B cell (primary cell): ENCODE measurements around the gene DSN1. TPM values are rescaled to one million over a fixed set of nuclear protein-coding genes. Genes with fewer than 3 reads are reported as not detected.

Experiments
- ATAC-seq: fragments of 200-7000 bp; cut with Tn5 transposase; one replicate; pipeline ENCODE4 v1.10.0; 2021; ENCODE audit warnings: low read depth, mild to moderate bottlenecking, moderate number of reproducible peaks, moderate library complexity
- CTCF ChIA-PET: fragments of 350-600 bp; sonication (Branson Sonifier 250); formaldehyde crosslinking; loops from one replicate; lab custom pipeline; 2021; ENCODE audit warnings: antibody characterized with exemption, inconsistent platforms; lab: Charles Lee
- POLR2A ChIA-PET: fragments of 350-600 bp; sonication (Branson Sonifier 250); formaldehyde crosslinking; loops from one replicate; lab custom pipeline; 2021; ENCODE audit warnings: antibody characterized with exemption; lab: Charles Lee
- DNase-seq: peaks from one replicate; pipeline ENCODE4 v3.0.0; 2013
- H2AFZ ChIP-seq: 2 replicates; pipeline ENCODE4 v1.6.1; 2012; ENCODE audit warnings: mild to moderate bottlenecking, low read depth, low read length; ENCODE audit not compliant: insufficient read depth, poor library complexity, severe bottlenecking
- H3K27ac ChIP-seq, 2 donors: 1 replicate in 1 of 2; 2 replicates in 1 of 2; pipeline ENCODE4 v1.5.1; 2012 to 2013; ENCODE audit warnings: low read length in 2 of 2, mild to moderate bottlenecking in 2 of 2, moderate library complexity in 1 of 2
- H3K27me3 ChIP-seq, 4 experiments: fragments of 200-600 bp in 1 of 4; sonication (generic) in 1 of 4; replicated peaks in 1 of 4; 1 replicate in 2 of 4; 2 replicates in 2 of 4; pipeline versions ENCODE4 v1.6.1 to v1.7.0; 2013 to 2016; ENCODE audit warnings: low read length in 3 of 4, mild to moderate bottlenecking in 2 of 4, mixed read lengths in 1 of 4, moderate library complexity in 1 of 4; ENCODE audit not compliant: insufficient read depth in 4 of 4, control insufficient read depth in 3 of 4; ENCODE audit errors: control extremely low read depth in 1 of 4
- H3K36me3 ChIP-seq, 2 experiments: replicated peaks in 1 of 2; 1 replicate in 1 of 2; 2 replicates in 1 of 2; pipeline versions ENCODE4 v1.6.1 to v1.7.1; 2013; ENCODE audit warnings: low read length in 1 of 2; ENCODE audit not compliant: insufficient read depth in 2 of 2, control insufficient read depth in 1 of 2; ENCODE audit errors: control extremely low read depth in 1 of 2, extremely low read depth in 1 of 2
- H3K4me1 ChIP-seq, 2 donors: fragments of 200-600 bp in 1 of 2; sonication (generic) in 1 of 2; 1 replicate in 1 of 2; 2 replicates in 1 of 2; pipeline versions ENCODE4 v1.5.1 to v1.6.1; 2013 to 2017; ENCODE audit warnings: low read length in 2 of 2; ENCODE audit not compliant: control insufficient read depth in 2 of 2, insufficient read depth in 2 of 2
- H3K4me2 ChIP-seq: replicated peaks from 2 replicates; pipeline ENCODE3; 2012; ENCODE audit warnings: mild to moderate bottlenecking, low read depth, low read length; ENCODE audit not compliant: poor library complexity, severe bottlenecking
- H3K4me3 ChIP-seq, 5 experiments: fragments of 200-600 bp in 1 of 5; sonication (generic) in 1 of 5; 1 replicate in 3 of 5; 2 replicates in 2 of 5; pipeline versions ENCODE4 v1.5.1 to v1.7.0; 2011 to 2016; ENCODE audit warnings: low read length in 4 of 5, mild to moderate bottlenecking in 4 of 5, low read depth in 2 of 5, control low read depth in 1 of 5, moderate library complexity in 1 of 5; ENCODE audit not compliant: insufficient read depth in 1 of 5; ENCODE audit errors: control extremely low read depth in 1 of 5, extremely low read depth in 1 of 5
- H3K79me2 ChIP-seq: fragments of 200-600 bp; sonication (generic); one replicate; pipeline ENCODE4 v1.6.0; 2016; ENCODE audit warnings: low read length; ENCODE audit not compliant: control insufficient read depth, insufficient read depth
- H3K9ac ChIP-seq: fragments of 200-600 bp; sonication (generic); 2 replicates; pipeline ENCODE4 v1.6.1; 2017; ENCODE audit warnings: mild to moderate bottlenecking, low read length, moderate library complexity
- H3K9me3 ChIP-seq, 3 donors: one replicate each; pipeline versions ENCODE4 v1.6.1 to v1.7.1; 2013; ENCODE audit warnings: low read length in 2 of 3; ENCODE audit not compliant: control insufficient read depth in 2 of 3, insufficient read depth in 1 of 3; ENCODE audit errors: control extremely low read depth in 1 of 3
- H4K20me1 ChIP-seq: 2 replicates; pipeline ENCODE4 v1.6.0; 2012; ENCODE audit warnings: mild to moderate bottlenecking, low read length; ENCODE audit not compliant: insufficient read depth, control insufficient read depth, poor library complexity, severe bottlenecking
- H3K27ac Mint-ChIP-seq: one replicate; pipeline ENCODE4 v1.8.0; 2021; ENCODE audit warnings: mixed read lengths
- H3K27me3 Mint-ChIP-seq: one replicate; pipeline ENCODE4 v1.8.0; 2021; ENCODE audit warnings: mixed read lengths
- H3K4me1 Mint-ChIP-seq: one replicate; pipeline ENCODE4 v1.8.0; 2021; ENCODE audit warnings: mixed read lengths
- H3K4me3 Mint-ChIP-seq: one replicate; pipeline ENCODE4 v1.8.0; 2021; ENCODE audit warnings: mixed read lengths
- H3K9me3 Mint-ChIP-seq: one replicate; pipeline ENCODE4 v1.8.0; 2022; ENCODE audit warnings: mixed read lengths; ENCODE audit not compliant: insufficient read depth
- CTCF ChIP-seq: fragments of 200-600 bp; IDR thresholded peaks from one replicate; pipeline ENCODE4 v1.8.0; 2022; ENCODE audit warnings: antibody characterized with exemption, mild to moderate bottlenecking
- EZH2 ChIP-seq: IDR thresholded peaks from 2 replicates; pipeline ENCODE4 v1.6.1; 2012; ENCODE audit warnings: borderline replicate concordance, low read depth, mild to moderate bottlenecking, moderate library complexity, low read length; ENCODE audit not compliant: insufficient read depth, poor library complexity, severe bottlenecking
- WGBS: methylation state at CpG from one replicate; pipeline ENCODE4 v1.1.5; 2013; ENCODE audit warnings: missing lambda C conversion rate; ENCODE audit not compliant: insufficient coverage; 5-methylcytosine and 5-hydroxymethylcytosine counted together
- intact Hi-C: fragments of 100-400 bp; cut with micrococcal nuclease; formaldehyde crosslinking; loops from one replicate; pipeline ENCODE4 v1.10.0; 2022
- polyA plus RNA-seq: library from polyadenylated mRNA; depleted of rRNA; stranded (reverse); fragments of >200 nt; gene quantifications from 2 replicates; pipeline ENCODE4 v1.2.3, GENCODE V29; 2012
- total RNA-seq, 2 donors: library from RNA; stranded (reverse); fragments of 120-200 nt in 1 of 2; gene quantifications; 1 replicate in 1 of 2; 2 replicates in 1 of 2; pipeline versions ENCODE4 v1.2.3 to v1.2.4, GENCODE V29; 2013 to 2022

The DSN1 gene
- total and polyA plus RNA-seq, 2 donors (not counting 1 experiment from before 2014, with no cell fraction given) = 13.2 to 17.1 TPM

- ChIA-PET CTCF (no interaction called here), POLR2A (interaction anchor here (0.6 kb wide), 1 partner anchor 10 kb away, joined by 5 read pairs; no protein-coding TSS in a partner anchor)
- Histone ChIP-seq H3K9ac (no peak overlapping the region), H4K20me1 (peaks cover 5% of the 10 kb centered on the region), H3K9me3 (peaks cover 0 to 5% (median 0%) of the 10 kb centered on the region in 3 donors), H3K4me1 (peaks cover 0 to 9% of the 10 kb centered on the region in 2 donors), H3K4me3 (no peak overlapping the region), H3K27ac (no peak overlapping the region), H3K79me2 (peaks cover 5% of the 10 kb centered on the region), H3K36me3 (peaks cover 2 to 68% of the 10 kb centered on the region in 2 experiments), H3K27me3 (no peaks in the 10 kb centered on the region), H2AFZ (no peak overlapping the region), H3K4me2 (no peak overlapping the region)
- H3K27me3 Mint-ChIP-seq = no peaks in the 10 kb centered on the region
- no peak overlapping the region for H3K27ac Mint-ChIP-seq
- no peak overlapping the region for H3K4me3 Mint-ChIP-seq
- H3K9me3 Mint-ChIP-seq = no peaks in the 10 kb centered on the region
- TF ChIP-seq EZH2 (no peak), CTCF (no peak)
- intact Hi-C loops = no loop called here
- H3K4me1 Mint-ChIP-seq = peaks cover 3% of the 10 kb centered on the region
- ATAC-seq = no peak
- no peak for DNase-seq
- WGBS = 100% methylated on average over 7 of the region's 7 CpGs
Observed at GRCh38 chr20:36804425-36804824, 30.9 kb upstream of the DSN1 start.

DNA sequence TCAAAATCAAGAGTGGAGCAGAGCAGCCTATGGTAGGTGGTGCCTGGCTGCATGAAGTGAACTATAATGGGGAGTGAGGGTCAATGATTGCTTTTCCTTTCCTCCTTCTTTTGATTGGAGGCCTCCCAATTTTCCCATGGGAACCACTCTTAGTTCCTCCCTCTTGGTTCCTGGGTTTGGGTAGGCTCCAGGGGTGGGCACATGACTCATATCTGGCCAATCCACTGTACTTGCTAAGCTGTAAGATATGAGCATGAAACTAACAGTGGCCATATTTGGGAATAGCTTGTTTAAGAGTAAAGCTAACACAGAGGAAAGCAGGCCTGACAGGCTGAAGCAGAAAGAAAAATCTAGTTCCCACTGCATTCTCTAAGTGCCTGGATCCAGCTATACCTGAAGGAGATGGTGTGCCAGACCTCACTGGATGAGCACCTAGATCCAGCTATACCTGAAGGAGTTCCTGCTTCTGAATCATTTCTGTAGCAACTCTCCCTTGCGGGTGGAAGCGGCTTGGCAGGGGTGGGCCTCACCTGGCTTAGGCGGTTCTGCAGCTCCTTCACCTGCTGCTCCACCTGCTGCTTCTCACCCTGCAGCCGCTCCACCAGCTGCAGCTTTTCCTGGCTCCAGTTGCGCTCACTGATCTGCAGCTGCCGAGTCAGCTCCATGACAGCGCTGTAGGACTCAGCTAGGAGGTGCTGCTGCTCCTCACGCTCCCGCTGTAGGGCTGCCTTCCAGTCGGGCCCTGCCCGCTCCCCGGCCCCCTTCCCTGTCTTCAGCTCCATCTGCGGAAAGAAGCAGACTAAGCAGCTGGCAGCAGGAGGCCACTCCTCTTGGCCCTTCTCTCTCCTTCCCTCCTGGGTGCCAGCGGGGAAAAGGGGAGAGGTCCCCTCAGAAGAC, 29.0 kb upstream of the DSN1 start:
- ChIA-PET POLR2A (no interaction called here), CTCF (interaction anchor here (0.7 to 1.4 kb wide), 4 partner anchors 9 to 84 kb away, joined by 3 to 6 read pairs (median 4); partner anchors contain the start of gene DSN1)
- Mint-ChIP-seq H3K4me3 (no peak overlapping the region), H3K4me1 (no peaks in the 10 kb centered on the region), H3K27ac (peak overlapping the region; percentile 56), H3K9me3 (no peaks in the 10 kb centered on the region), H3K27me3 (no peaks in the 10 kb centered on the region)
- ATAC-seq (no peak), DNase-seq (no peak)
- Histone ChIP-seq H3K4me2 (no peak overlapping the region), H3K27me3 (no peaks in the 10 kb centered on the region), H3K79me2 (no peaks in the 10 kb centered on the region), H4K20me1 (no peaks in the 10 kb centered on the region), H3K4me1 (no peaks in the 10 kb centered on the region), H3K36me3 (peaks cover 2 to 66% of the 10 kb centered on the region in 2 experiments), H3K9ac (no peak overlapping the region), H3K27ac (no peak overlapping the region), H3K4me3 (no peak overlapping the region), H3K9me3 (peaks cover 0 to 5% (median 0%) of the 10 kb centered on the region in 3 donors), H2AFZ (no peak overlapping the region)
- WGBS = 97% methylated on average over 14 of the region's 14 CpGs
- intact Hi-C loops = no loop called here
- no peak for TF ChIP-seq EZH2
- TF ChIP-seq CTCF = no peak
